Stimulated activated CD4-positive, alpha-beta T cell treated with anti-CD3 and anti-CD28 coated beads, Interleukin-12 subunit alpha, Interleukin-12 subunit beta, amount 100 ng/mL, for 48 hours (primary cell): ENCODE data around the gene PKN2.
"Not testable (repeated sequence)": the region's sequence is repeated elsewhere in the genome, so short reads cannot be mapped to it uniquely, and the experiment has no call there.

Experiments used
- DNase-seq, 3 donors: peaks; one replicate each; pipeline ENCODE4 v3.0.0-alpha.2; 2020; ENCODE audit warnings: low read depth in 2 of 3, low spot score in 1 of 3

PKN2 gene

DNA sequence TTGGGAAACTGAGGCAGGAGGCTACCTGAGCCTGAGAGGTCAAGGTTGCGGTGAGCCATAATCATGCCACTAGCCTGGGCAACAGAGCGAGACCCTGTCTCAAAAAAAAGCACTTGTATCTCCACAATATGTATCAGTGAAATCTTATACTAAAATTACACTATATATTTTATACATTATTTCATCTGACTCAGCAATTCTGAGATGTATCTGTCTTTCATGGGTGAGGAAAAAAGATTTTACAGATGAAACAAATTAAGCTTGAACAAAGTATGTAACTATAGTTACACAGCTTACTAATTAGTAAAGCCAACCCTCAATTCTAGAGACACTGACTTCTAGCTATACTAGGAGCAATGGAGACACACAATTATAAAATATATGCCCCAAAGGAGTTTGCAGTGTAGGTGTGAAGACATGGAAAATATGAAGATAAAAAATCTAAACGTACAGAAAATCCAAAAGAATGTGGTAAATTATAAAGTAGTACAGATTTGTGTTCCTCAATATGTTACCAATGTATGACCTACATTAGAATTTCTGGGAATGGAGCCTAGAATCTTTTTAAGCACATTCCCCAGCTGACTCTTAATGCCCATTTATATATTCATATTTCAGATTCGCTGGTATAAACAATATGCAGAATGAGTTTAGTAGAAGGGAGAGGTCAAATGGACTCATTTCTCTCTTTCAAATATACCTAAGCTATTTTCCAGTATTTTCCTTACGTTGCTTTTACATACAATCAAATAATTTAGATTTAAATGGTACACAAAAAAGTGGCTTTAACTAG is 192.7 kb downstream of the PKN2 start:
- DNase-seq = no peak

DNA sequence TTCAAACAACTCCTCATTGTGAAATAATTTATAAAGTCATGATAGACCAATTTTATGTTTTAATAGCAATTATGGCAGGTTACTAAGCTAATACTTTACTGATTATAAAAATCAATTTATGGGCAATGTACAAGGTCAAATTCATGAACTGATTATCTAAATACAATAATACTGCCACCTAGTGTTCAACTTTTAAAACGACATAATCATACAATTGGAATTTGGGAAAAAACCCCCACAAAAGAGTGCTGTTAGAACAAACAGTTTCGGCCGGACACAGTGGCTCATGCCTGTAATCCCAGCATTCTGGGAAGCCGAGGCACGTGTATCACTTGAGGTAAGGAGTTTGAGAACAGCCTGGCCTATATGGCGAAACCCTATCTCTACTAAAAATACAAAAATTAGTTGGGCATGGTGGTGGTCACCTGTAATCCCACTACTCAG is 193.3 kb downstream of the PKN2 start:
- no peak for DNase-seq

DNA sequence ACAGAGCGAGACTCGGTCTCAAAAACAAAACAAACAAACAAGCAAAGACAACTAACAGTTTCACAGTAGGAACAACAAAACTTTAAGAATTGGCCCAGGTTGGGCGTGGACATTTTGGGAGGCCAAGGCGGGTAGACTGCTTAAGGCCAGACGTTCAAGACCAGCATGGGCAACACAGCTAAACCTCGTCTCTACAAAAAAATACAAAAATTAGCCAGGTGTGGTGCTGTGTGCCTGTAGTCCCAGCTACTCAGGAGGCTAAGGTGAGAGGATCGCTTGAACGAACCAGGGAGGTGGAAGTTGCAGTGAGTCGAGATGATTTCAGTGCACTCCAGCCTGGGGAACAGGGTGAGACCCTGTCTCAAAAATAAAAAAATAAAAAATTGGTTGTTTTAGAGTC is 193.8 kb downstream of the PKN2 start:
- no peak for DNase-seq

DNA sequence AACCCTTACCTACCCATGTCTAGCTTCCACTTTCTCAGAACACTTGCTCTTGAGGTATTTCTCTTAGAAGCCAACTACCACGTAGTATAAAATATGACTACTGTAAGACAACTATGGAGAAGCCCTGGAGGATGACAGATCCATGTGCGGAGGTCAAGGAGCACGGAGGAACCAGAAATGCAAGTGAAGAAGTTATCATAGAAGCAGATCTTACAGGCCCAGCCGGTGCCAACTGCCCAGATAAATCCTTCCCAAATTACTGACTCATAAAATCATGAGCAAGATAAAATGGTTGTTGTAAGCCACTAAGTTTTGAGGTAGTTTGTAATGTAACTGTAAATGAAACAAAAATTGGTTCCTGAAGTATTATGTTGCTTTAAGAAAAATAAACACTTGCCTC is 194.7 kb downstream of the PKN2 start:
- DNase-seq = no peak

DNA sequence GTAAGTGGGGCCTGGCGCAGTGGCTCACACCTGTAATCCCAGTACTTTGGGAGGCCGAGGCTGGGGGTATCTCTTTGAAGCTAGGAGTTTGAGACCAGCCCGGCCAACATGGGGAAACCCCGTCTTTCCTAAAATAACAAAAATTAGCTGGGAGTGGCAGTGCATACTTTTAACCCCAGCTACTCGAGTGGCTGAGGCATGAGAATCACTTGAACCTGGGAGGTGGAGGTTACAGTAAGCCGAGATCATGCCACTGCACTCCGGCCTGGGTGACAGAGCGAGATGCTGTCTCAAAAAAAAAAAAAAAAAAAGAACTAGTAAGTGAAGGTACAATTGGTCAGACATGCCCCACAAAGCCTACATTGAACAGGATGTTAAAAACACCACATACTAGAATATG is 196.6 kb downstream of the PKN2 start:
- not testable (repeated sequence) for DNase-seq

DNA sequence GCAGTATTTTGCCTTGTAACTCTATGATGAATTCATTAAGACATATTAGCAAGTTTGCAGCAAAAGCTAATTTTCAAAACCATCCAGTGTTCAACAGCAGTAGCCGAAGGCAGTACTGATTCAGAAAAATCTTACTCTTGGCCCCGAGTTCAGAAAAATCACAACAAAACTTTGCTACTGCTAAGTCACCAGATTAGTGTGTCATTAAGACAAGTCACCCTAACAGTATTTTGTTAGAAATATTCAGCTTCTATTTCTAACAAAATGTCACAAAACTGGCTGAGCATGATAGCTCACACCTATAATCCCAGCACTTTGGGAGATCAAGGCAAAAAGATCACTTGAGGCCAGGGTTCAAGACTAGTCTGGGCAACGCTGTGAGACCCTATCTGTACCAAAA is 199.1 kb downstream of the PKN2 start:
- no peak for DNase-seq
